HEK293 (cell line): ENCODE results near the gene FOXC1.

ENCODE experiments used
- CTCF ChIA-PET: fragments of 350-600 bp; formaldehyde crosslinking; extraction: SDS; loops from one replicate; lab custom pipeline; 2021; ENCODE audit warnings: antibody characterized with exemption; lab: Yijun Ruan, JAX
- POLR2A ChIA-PET: fragments of 300-600 bp; formaldehyde crosslinking; extraction: SDS; loops from one replicate; lab custom pipeline; 2020; ENCODE audit warnings: antibody characterized with exemption, inconsistent platforms; lab: Yijun Ruan, JAX
- H3K27ac ChIP-seq: fragments of 200-500 bp; sonication (Bioruptor generic); 2 replicates; pipeline ENCODE4 v1.5.1; 2014; ENCODE audit warnings: low read depth, low read length, control low read depth, inconsistent platforms; ENCODE audit errors: extremely low read depth
- H3K36me3 ChIP-seq, 2 experiments: fragments of 200-500 bp in 1 of 2; sonication (Bioruptor generic) in 1 of 2; 1 replicate in 1 of 2; 2 replicates in 1 of 2; pipeline ENCODE4 v1.5.1; 2014 to 2017; ENCODE audit warnings: inconsistent platforms in 2 of 2, low read length in 2 of 2; ENCODE audit not compliant: control insufficient read depth in 2 of 2, insufficient read depth in 1 of 2
- H3K4me1 ChIP-seq: fragments of 200-500 bp; sonication (Bioruptor generic); 2 replicates; pipeline ENCODE4 v1.5.1; 2014; ENCODE audit warnings: mild to moderate bottlenecking, low read length, inconsistent platforms; ENCODE audit not compliant: control insufficient read depth, insufficient read depth
- H3K4me3 ChIP-seq: 2 replicates; pipeline ENCODE4 v1.5.1; 2011; ENCODE audit warnings: low read depth, mild to moderate bottlenecking, control low read depth, low read length, moderate library complexity
- H3K9me3 ChIP-seq: fragments of 200-500 bp; sonication (Bioruptor generic); 2 replicates; pipeline ENCODE4 v1.5.1; 2014; ENCODE audit warnings: low read depth, low read length, inconsistent platforms; ENCODE audit not compliant: control insufficient read depth, insufficient read depth
- AEBP2 ChIP-seq: fragments of 450-650 bp; formaldehyde crosslinking; IDR thresholded peaks from 2 replicates; pipeline ENCODE4 v1.5.1; 2016; ENCODE audit warnings: missing biosample characterization, missing genetic modification characterization, borderline replicate concordance
- BCL11B ChIP-seq: fragments of 450-650 bp; formaldehyde crosslinking; IDR thresholded peaks from 2 replicates; pipeline ENCODE4 v1.5.1; 2016; ENCODE audit warnings: low read depth, missing biosample characterization, missing genetic modification characterization
- HIC1 ChIP-seq: fragments of 450-650 bp; formaldehyde crosslinking; IDR thresholded peaks from 2 replicates; pipeline ENCODE4 v1.5.1; 2016; ENCODE audit warnings: missing biosample characterization, missing genetic modification characterization
- HOXA7 ChIP-seq: sonication (generic); formaldehyde crosslinking; IDR thresholded peaks from 2 replicates; pipeline ENCODE4 v1.8.1; 2022; ENCODE audit warnings: missing genetic modification reagents, borderline replicate concordance
- IKZF3 ChIP-seq: fragments of 450-650 bp; IDR thresholded peaks from 2 replicates; pipeline ENCODE4 v1.5.0; 2018; ENCODE audit warnings: missing biosample characterization, mild to moderate bottlenecking, missing genetic modification characterization, moderate library complexity
- MEIS1 ChIP-seq: sonication (generic); formaldehyde crosslinking; IDR thresholded peaks from 2 replicates; pipeline ENCODE4 v1.8.1; 2022; ENCODE audit warnings: missing genetic modification reagents, mild to moderate bottlenecking, borderline replicate concordance
- PRDM1 ChIP-seq: fragments of 450-650 bp; formaldehyde crosslinking; IDR thresholded peaks from 2 replicates; pipeline ENCODE4; 2016; ENCODE audit warnings: missing biosample characterization, missing genetic modification characterization
- PRDM6 ChIP-seq: fragments of 450-650 bp; formaldehyde crosslinking; IDR thresholded peaks from 2 replicates; pipeline ENCODE4 v1.5.1; 2017; ENCODE audit warnings: missing biosample characterization, missing genetic modification characterization
- ZBTB20 ChIP-seq: fragments of 450-650 bp; formaldehyde crosslinking; IDR thresholded peaks from 2 replicates; pipeline ENCODE4 v1.5.1; 2016; ENCODE audit warnings: missing biosample characterization, missing genetic modification characterization
- ZBTB44 ChIP-seq: fragments of 450-650 bp; IDR thresholded peaks from 2 replicates; pipeline ENCODE4 v1.5.1; 2018; ENCODE audit warnings: missing biosample characterization, mild to moderate bottlenecking, missing genetic modification characterization
- ZFHX2 ChIP-seq: fragments of 450-650 bp; formaldehyde crosslinking; conservative IDR thresholded peaks from 2 replicates; pipeline ENCODE4 v1.5.1; 2016; ENCODE audit warnings: missing biosample characterization, missing genetic modification characterization
- ZNF132 ChIP-seq: fragments of 450-650 bp; formaldehyde crosslinking; IDR thresholded peaks from 2 replicates; pipeline ENCODE4 v1.5.1; 2017; ENCODE audit warnings: missing biosample characterization, missing genetic modification characterization, borderline replicate concordance
- ZNF146 ChIP-seq: fragments of 450-650 bp; formaldehyde crosslinking; IDR thresholded peaks from 2 replicates; pipeline ENCODE4 v1.5.1; 2016; ENCODE audit warnings: missing biosample characterization, missing genetic modification characterization
- ZNF2 ChIP-seq: fragments of 450-650 bp; formaldehyde crosslinking; IDR thresholded peaks from 2 replicates; pipeline ENCODE4 v1.5.1; 2016; ENCODE audit warnings: missing biosample characterization, missing genetic modification characterization
- ZNF350 ChIP-seq: fragments of 450-650 bp; formaldehyde crosslinking; IDR thresholded peaks from 2 replicates; pipeline ENCODE4 v1.5.0; 2017; ENCODE audit warnings: missing biosample characterization, mild to moderate bottlenecking, missing genetic modification characterization
- ZNF391 ChIP-seq: fragments of 450-650 bp; formaldehyde crosslinking; IDR thresholded peaks from 2 replicates; pipeline ENCODE4 v1.5.1; 2016; ENCODE audit warnings: low read depth, missing biosample characterization, missing genetic modification characterization, borderline replicate concordance
- ZNF501 ChIP-seq: fragments of 450-650 bp; formaldehyde crosslinking; IDR thresholded peaks from 2 replicates; pipeline ENCODE4 v1.5.1; 2016; ENCODE audit warnings: missing biosample characterization, missing genetic modification characterization
- ZNF561 ChIP-seq: fragments of 450-650 bp; IDR thresholded peaks from 2 replicates; pipeline ENCODE4 v1.5.1; 2018; ENCODE audit warnings: missing biosample characterization, missing genetic modification characterization, borderline replicate concordance
- ZNF645 ChIP-seq: fragments of 450-650 bp; formaldehyde crosslinking; IDR thresholded peaks from 2 replicates; pipeline ENCODE4; 2016; ENCODE audit warnings: missing biosample characterization, missing genetic modification characterization
- ZNF768 ChIP-seq: fragments of 450-650 bp; formaldehyde crosslinking; IDR thresholded peaks from 2 replicates; pipeline ENCODE4 v1.5.1; 2018; ENCODE audit warnings: missing biosample characterization, mild to moderate bottlenecking, missing genetic modification characterization
- ZNF777 ChIP-seq: fragments of 450-650 bp; formaldehyde crosslinking; IDR thresholded peaks from 2 replicates; pipeline ENCODE4 v1.5.1; 2017; ENCODE audit warnings: missing biosample characterization, missing genetic modification characterization, borderline replicate concordance
- ZNF792 ChIP-seq: fragments of 450-650 bp; formaldehyde crosslinking; IDR thresholded peaks from 2 replicates; pipeline ENCODE4 v1.5.1; 2016; ENCODE audit warnings: missing biosample characterization, missing genetic modification characterization
- ZNF837 ChIP-seq: fragments of 450-650 bp; formaldehyde crosslinking; IDR thresholded peaks from 2 replicates; pipeline ENCODE4 v1.5.1; 2016; ENCODE audit warnings: missing biosample characterization, missing genetic modification characterization
- ZSCAN4 ChIP-seq: fragments of 450-650 bp; formaldehyde crosslinking; IDR thresholded peaks from 2 replicates; pipeline ENCODE4 v1.5.1; 2017; ENCODE audit warnings: missing biosample characterization, missing genetic modification characterization

FOXC1 gene

GRCh38 chr6:1609648-1610496, at the start of gene FOXC1 (continued):
- TF ChIP-seq ZBTB20 (tag by site-specific recombination): 0 out of 2 replicates have a peak, but pooled peaks have one; percentile 33
- peak; percentile 59; the same call in 1 of the 2 replicates for TF ChIP-seq PRDM6 (tag by site-specific recombination)
- peak; percentile 87 for TF ChIP-seq IKZF3 (tag by site-specific recombination)
- TF ChIP-seq HIC1 (tag by site-specific recombination): no peak
- no peak for TF ChIP-seq BCL11B (tag by site-specific recombination)
- no peak for TF ChIP-seq ZNF350 (tag by site-specific recombination)
- no peak for TF ChIP-seq ZNF132 (tag by site-specific recombination)
- no peak for TF ChIP-seq MEIS1 (CRISPR knock-in tag)
- TF ChIP-seq HOXA7: no peak
- TF ChIP-seq ZFHX2 (tag by site-specific recombination): no peak
- TF ChIP-seq ZNF645: no peak
- no peak for TF ChIP-seq ZNF768
- no peak for TF ChIP-seq ZSCAN4 (tag by site-specific recombination)
- TF ChIP-seq ZNF561 (tag by site-specific recombination): 0 out of 2 replicates have a peak, but pooled peaks have one; percentile 20

- Histone ChIP-seq H3K9me3 (no peaks in the 10 kb centered on the region; the same call in 1 of the 2 replicates), H3K36me3 (no peaks in the 10 kb centered on the region), H3K27ac (no peak overlapping the region), H3K4me1 (no peaks in the 10 kb centered on the region), H3K4me3 (no peak overlapping the region)
- TF ChIP-seq ZNF777 (tag by site-specific recombination) (no peak), ZNF391 (tag by site-specific recombination) (no peak), ZNF501 (tag by site-specific recombination) (no peak), ZBTB44 (no peak), ZNF2 (tag by site-specific recombination) (no peak), PRDM1 (tag by site-specific recombination) (no peak), ZNF146 (tag by site-specific recombination) (no peak), ZNF837 (no peak), ZNF561 (tag by site-specific recombination) (no peak), ZNF792 (tag by site-specific recombination) (no peak), ZNF132 (tag by site-specific recombination) (no peak), ZNF350 (tag by site-specific recombination) (no peak), AEBP2 (tag by site-specific recombination) (no peak)
- ChIA-PET POLR2A (no interaction called here), CTCF (interaction anchor here (0.9 to 1.2 kb wide), 5 partner anchors 8 to 124 kb away, joined by 3 to 6 read pairs (median 5); no protein-coding TSS in a partner anchor)
Observed at GRCh38 chr6:1560281-1561058, 49.2 kb upstream of the FOXC1 start.
